ENCODE results near the gene FAM135A.
A peak's percentile ranks its signal among the peaks of the same experiment; 100 is the strongest.
"Not testable (repeated sequence)": the region's sequence is repeated elsewhere in the genome, so short reads cannot be mapped to it uniquely, and the experiment has no call there.

Gene FAM135A

GRCh38 chr6:70436320-70436719, 23.0 kb downstream of the FAM135A start:
- in situ Hi-C loops (cut with MboI; ENCODE audit: low pct_unique_long_range_greater_than_20kb, low sequenced_read_pairs) = no loop called here
- no peak for DNase-seq

GRCh38 chr6:70445001-70445400, 31.7 kb downstream of the FAM135A start:
- in situ Hi-C loops (cut with MboI; ENCODE audit: low pct_unique_long_range_greater_than_20kb, low sequenced_read_pairs) = no loop called here
- no peak for DNase-seq

GRCh38 chr6:70447343-70448070, 34.2 kb downstream of the FAM135A start:
- in situ Hi-C loops (cut with MboI; ENCODE audit: low pct_unique_long_range_greater_than_20kb, low sequenced_read_pairs) = not testable (repeated sequence)

GRCh38 chr6:70453899-70454298, 40.6 kb downstream of the FAM135A start:
- DNase-seq = peak; percentile 7

More at GRCh38 chr6:70447343-70448070, 34.2 kb downstream of the FAM135A start:
- DNase-seq = not testable (repeated sequence)

GRCh38 chr6:70456735-70457134, 43.4 kb downstream of the FAM135A start:
- in situ Hi-C loops (cut with MboI; ENCODE audit: low pct_unique_long_range_greater_than_20kb, low sequenced_read_pairs) = no loop called here
- no peak for DNase-seq

More at GRCh38 chr6:70453899-70454298, 40.6 kb downstream of the FAM135A start:
- in situ Hi-C loops (cut with MboI; ENCODE audit: low pct_unique_long_range_greater_than_20kb, low sequenced_read_pairs) = not testable (repeated sequence)

- no peak for DNase-seq
- in situ Hi-C loops (cut with MboI; ENCODE audit: low pct_unique_long_range_greater_than_20kb, low sequenced_read_pairs) = no loop called here
These were observed 45.9 kb downstream of the FAM135A start for GRCh38 chr6:70459235-70459634.

- in situ Hi-C loops (cut with MboI; ENCODE audit: low pct_unique_long_range_greater_than_20kb, low sequenced_read_pairs); DNase-seq: not testable (repeated sequence)
These were observed 46.4 kb downstream of the FAM135A start for GRCh38 chr6:70459699-70460098.

- in situ Hi-C loops (cut with MboI; ENCODE audit: low pct_unique_long_range_greater_than_20kb, low sequenced_read_pairs) = no loop called here
- no peak for DNase-seq
These were observed 56.7 kb downstream of the FAM135A start for GRCh38 chr6:70470016-70470415.

GRCh38 chr6:70470510-70470909, 57.2 kb downstream of the FAM135A start:
- DNase-seq; in situ Hi-C loops (cut with MboI; ENCODE audit: low pct_unique_long_range_greater_than_20kb, low sequenced_read_pairs): not testable (repeated sequence)

GRCh38 chr6:70474751-70475150, 61.4 kb downstream of the FAM135A start:
- in situ Hi-C loops (cut with MboI; ENCODE audit: low pct_unique_long_range_greater_than_20kb, low sequenced_read_pairs) = no loop called here

GRCh38 chr6:70479236-70479635, 65.9 kb downstream of the FAM135A start:
- no peak for DNase-seq
- in situ Hi-C loops (cut with MboI; ENCODE audit: low pct_unique_long_range_greater_than_20kb, low sequenced_read_pairs) = no loop called here

More at GRCh38 chr6:70474751-70475150, 61.4 kb downstream of the FAM135A start:
- DNase-seq = no peak

- DNase-seq; in situ Hi-C loops (cut with MboI; ENCODE audit: low pct_unique_long_range_greater_than_20kb, low sequenced_read_pairs): not testable (repeated sequence)
These were observed 73.3 kb downstream of the FAM135A start for GRCh38 chr6:70486638-70487037.

- DNase-seq = no peak
- in situ Hi-C loops (cut with MboI; ENCODE audit: low pct_unique_long_range_greater_than_20kb, low sequenced_read_pairs) = no loop called here
These were observed 76.1 kb downstream of the FAM135A start for GRCh38 chr6:70489364-70489763.

GRCh38 chr6:70494833-70495232, 81.5 kb downstream of the FAM135A start:
- in situ Hi-C loops (cut with MboI; ENCODE audit: low pct_unique_long_range_greater_than_20kb, low sequenced_read_pairs) = no loop called here
- DNase-seq = no peak

GRCh38 chr6:70495790-70496189, 82.5 kb downstream of the FAM135A start:
- in situ Hi-C loops (cut with MboI; ENCODE audit: low pct_unique_long_range_greater_than_20kb, low sequenced_read_pairs); DNase-seq: not testable (repeated sequence)

GRCh38 chr6:70502484-70502883, 89.2 kb downstream of the FAM135A start:
- no peak for DNase-seq
- in situ Hi-C loops (cut with MboI; ENCODE audit: low pct_unique_long_range_greater_than_20kb, low sequenced_read_pairs) = no loop called here

- in situ Hi-C loops (cut with MboI; ENCODE audit: low pct_unique_long_range_greater_than_20kb, low sequenced_read_pairs) = no loop called here
- no peak for DNase-seq
These were observed 90.6 kb downstream of the FAM135A start for GRCh38 chr6:70503813-70504465.

GRCh38 chr6:70506321-70506720, 93.0 kb downstream of the FAM135A start:
- no peak for DNase-seq
- in situ Hi-C loops (cut with MboI; ENCODE audit: low pct_unique_long_range_greater_than_20kb, low sequenced_read_pairs) = no loop called here

GRCh38 chr6:70507161-70507560, 93.9 kb downstream of the FAM135A start:
- in situ Hi-C loops (cut with MboI; ENCODE audit: low pct_unique_long_range_greater_than_20kb, low sequenced_read_pairs) = no loop called here
- DNase-seq = no peak

GRCh38 chr6:70508953-70509352, 95.6 kb downstream of the FAM135A start:
- DNase-seq = no peak
- in situ Hi-C loops (cut with MboI; ENCODE audit: low pct_unique_long_range_greater_than_20kb, low sequenced_read_pairs) = no loop called here

All from KBM-7 (cell line).